GM23338 (cell line): ENCODE measurements around the gene CYTH3. TPM values are rescaled to one million over a fixed set of nuclear protein-coding genes. Genes with fewer than 3 reads are reported as not detected.

ENCODE experiments used
- ATAC-seq: fragments of 200-7000 bp; cut with Tn5 transposase; 3 replicates; pipeline ENCODE4 v1.9.1; 2020
- DNase-seq: peaks from one replicate; pipeline ENCODE4 v3.0.0-alpha.2; 2015; ENCODE audit warnings: low spot score
- H2AFZ ChIP-seq: fragments of 200-600 bp; sonication (generic); 2 replicates; pipeline ENCODE4 v1.8.0; 2016; ENCODE audit warnings: antibody characterized with exemption, mild to moderate bottlenecking, moderate library complexity
- H3F3A ChIP-seq: fragments of 200-600 bp; sonication (generic); replicated peaks from 2 replicates; pipeline ENCODE4 v1.8.0; 2017; ENCODE audit warnings: antibody characterized with exemption, mixed run types, low read depth
- H3K27ac ChIP-seq: fragments of 200-600 bp; sonication (generic); 2 replicates; pipeline ENCODE4 v1.6.1; 2016; ENCODE audit warnings: low read depth
- H3K27me3 ChIP-seq: fragments of 200-600 bp; sonication (generic); 2 replicates; pipeline ENCODE4 v1.8.0; 2016; ENCODE audit warnings: mild to moderate bottlenecking, mixed run types, moderate library complexity; ENCODE audit not compliant: insufficient read depth
- H3K36me3 ChIP-seq: fragments of 200-600 bp; sonication (generic); 2 replicates; pipeline ENCODE4 v1.8.0; 2016; ENCODE audit warnings: mild to moderate bottlenecking; ENCODE audit not compliant: insufficient read depth
- H3K4me1 ChIP-seq: fragments of 200-600 bp; sonication (generic); 2 replicates; pipeline ENCODE4 v1.8.0; 2016; ENCODE audit warnings: mild to moderate bottlenecking, moderate library complexity; ENCODE audit not compliant: insufficient read depth
- H3K4me2 ChIP-seq: fragments of 200-600 bp; sonication (generic); 2 replicates; pipeline ENCODE4 v1.7.1; 2017; ENCODE audit warnings: mixed run types
- H3K4me3 ChIP-seq: fragments of 200-600 bp; sonication (generic); 2 replicates; pipeline ENCODE4 v1.6.1; 2016; ENCODE audit warnings: mixed run types
- H3K79me2 ChIP-seq: fragments of 200-600 bp; sonication (generic); replicated peaks from 2 replicates; pipeline ENCODE4 v1.8.0; 2017; ENCODE audit warnings: mild to moderate bottlenecking; ENCODE audit not compliant: insufficient read depth
- H3K9me2 ChIP-seq: fragments of 200-600 bp; sonication (generic); 2 replicates; pipeline ENCODE4 v1.8.0; 2017; ENCODE audit not compliant: insufficient read depth
- H4K20me1 ChIP-seq: fragments of 200-600 bp; sonication (generic); replicated peaks from 2 replicates; pipeline ENCODE4 v1.8.0; 2017; ENCODE audit warnings: mild to moderate bottlenecking; ENCODE audit not compliant: insufficient read depth
- H3K27ac Mint-ChIP-seq: 2 replicates; pipeline ENCODE4 v1.8.0; 2020; ENCODE audit warnings: inconsistent platforms, mild to moderate bottlenecking, moderate library complexity, mixed read lengths
- H3K27me3 Mint-ChIP-seq: 3 replicates; pipeline ENCODE4 v1.8.0; 2022; ENCODE audit warnings: low read depth, mild to moderate bottlenecking, moderate library complexity, mixed read lengths, inconsistent platforms; ENCODE audit not compliant: insufficient read depth, poor library complexity
- H3K36me3 Mint-ChIP-seq: 3 replicates; pipeline ENCODE4 v1.8.0; 2021; ENCODE audit warnings: low read depth, mild to moderate bottlenecking, inconsistent platforms, moderate library complexity, mixed read lengths
- H3K4me1 Mint-ChIP-seq: 3 replicates; pipeline ENCODE4 v1.8.0; 2020; ENCODE audit warnings: mild to moderate bottlenecking, inconsistent platforms, mixed read lengths
- H3K4me3 Mint-ChIP-seq: 3 replicates; pipeline ENCODE4 v1.8.0; 2021; ENCODE audit warnings: moderate library complexity, mild to moderate bottlenecking, inconsistent platforms, mixed read lengths
- H3K9me3 Mint-ChIP-seq: 3 replicates; pipeline ENCODE4 v1.8.0; 2020; ENCODE audit warnings: moderate library complexity, mild to moderate bottlenecking, inconsistent platforms, mixed read lengths
- CTCF ChIP-seq, 2 experiments: fragments of 200-600 bp in 1 of 2; sonication (generic) in 1 of 2; conservative IDR thresholded peaks; 2 replicates each; pipeline versions ENCODE4 v1.5.1 to v1.6.1; 2016 to 2017; ENCODE audit warnings: antibody characterized with exemption in 2 of 2, low read depth in 2 of 2, mild to moderate bottlenecking in 2 of 2, moderate library complexity in 1 of 2
- EZH2 ChIP-seq: fragments of 200-600 bp; sonication (generic); IDR thresholded peaks from one replicate; pipeline ENCODE4 v1.8.0; 2017; ENCODE audit warnings: antibody characterized with exemption, mild to moderate bottlenecking, low read depth; ENCODE audit not compliant: unreplicated experiment
- EZH2phosphoT487 ChIP-seq: fragments of 200-600 bp; sonication (generic); IDR thresholded peaks from one replicate; pipeline ENCODE4 v1.8.1; 2018; ENCODE audit warnings: antibody characterized with exemption; ENCODE audit not compliant: unreplicated experiment
- JUNB ChIP-seq: IDR thresholded peaks from one replicate; pipeline ENCODE4 v1.6.1; 2016; ENCODE audit warnings: antibody characterized with exemption; ENCODE audit not compliant: unreplicated experiment
- ZNF331 ChIP-seq: fragments of 250-450 bp; sonication (Bioruptor Pico); IDR thresholded peaks from 2 replicates; pipeline ENCODE4 v1.5.0; 2020; ENCODE audit warnings: low read depth, mild to moderate bottlenecking, moderate library complexity
- ZNF462 ChIP-seq: fragments of 250-450 bp; sonication (Bioruptor Pico); IDR thresholded peaks from 2 replicates; pipeline ENCODE4 v1.5.0; 2020; ENCODE audit warnings: mild to moderate bottlenecking, moderate library complexity
- polyA plus RNA-seq: library from polyadenylated mRNA; unstranded; fragments of >200 nt; fragmentation: Nextera tagmentation; extraction: Ambion mirVana; gene quantifications from 2 replicates; pipeline ENCODE4 v1.2.1, GENCODE V29; 2016
- total RNA-seq: library from RNA; depleted of rRNA; stranded (reverse); fragments of >200 nt; shearing (Covaris generic); gene quantifications from 2 replicates; pipeline ENCODE4 v1.2.3, GENCODE V29; 2014

CYTH3 gene
- total and polyA plus RNA-seq, 2 experiments from 2014 or later = 4.6 to 15.3 TPM

- H3K9me2 ChIP-seq = no peaks in the 10 kb centered on the region
- H3K27ac ChIP-seq = no peak overlapping the region
- no peak for DNase-seq
- H3K4me3 Mint-ChIP-seq = no peak overlapping the region
- no peaks in the 10 kb centered on the region for H3K36me3 Mint-ChIP-seq
- peaks cover 2% of the 10 kb centered on the region for H3K27me3 Mint-ChIP-seq
- peaks cover 9% of the 10 kb centered on the region for H4K20me1 ChIP-seq
- H2AFZ ChIP-seq = no peak overlapping the region
- no peak overlapping the region for H3K4me3 ChIP-seq
- no peaks in the 10 kb centered on the region for H3K9me3 Mint-ChIP-seq
- no peak for ATAC-seq
- no peaks in the 10 kb centered on the region for H3K4me1 ChIP-seq
- H3K79me2 ChIP-seq = peaks cover 35% of the 10 kb centered on the region
- H3K27ac Mint-ChIP-seq = no peak overlapping the region
- no peaks in the 10 kb centered on the region for H3K36me3 ChIP-seq
- H3K27me3 ChIP-seq = no peaks in the 10 kb centered on the region
- H3K4me2 ChIP-seq = no peak overlapping the region
- no peak for TF ChIP-seq CTCF (conservative IDR thresholded peaks at IDR 0.05; ENCODE audit: low read depth in 2 of 2)
- no peak for TF ChIP-seq EZH2phosphoT487
- no peak for TF ChIP-seq ZNF331 (CRISPR knock-in tag)
- TF ChIP-seq JUNB = no peak
- TF ChIP-seq EZH2 = no peak
- no peak for TF ChIP-seq ZNF462 (CRISPR knock-in tag)
- H3K4me1 Mint-ChIP-seq = peaks cover 15% of the 10 kb centered on the region
- no peaks in the 10 kb centered on the region for H3F3A ChIP-seq
Measured at GRCh38 chr7:6235029-6235871, 37.2 kb downstream of the CYTH3 start.
